Suprapubic skin (tissue), 4 donors: Measurements from ENCODE around the gene GSTK1.

Experiments used
- EP300 ChIP-seq: sonication (generic); formaldehyde crosslinking; IDR thresholded peaks from one replicate; pipeline ENCODE4 v1.6.1; 2017; ENCODE audit warnings: antibody characterized with exemption
- POLR2AphosphoS5 ChIP-seq, 3 donors: sonication (generic); formaldehyde crosslinking; IDR thresholded peaks; one replicate each; pipeline ENCODE4 v1.6.1; 2017; ENCODE audit warnings: antibody characterized with exemption in 3 of 3
- TF ChIP-seq, protein P1 (sequence below), 2 donors: fragments of 200-600 bp in 1 of 2; fragments of 450-650 bp in 1 of 2; sonication (generic) in 1 of 2; IDR thresholded peaks; one replicate each; pipeline ENCODE4 v1.5.1; 2016 to 2019; ENCODE audit warnings: antibody characterized with exemption in 2 of 2, mild to moderate bottlenecking in 1 of 2, moderate library complexity in 1 of 2

DNA sequence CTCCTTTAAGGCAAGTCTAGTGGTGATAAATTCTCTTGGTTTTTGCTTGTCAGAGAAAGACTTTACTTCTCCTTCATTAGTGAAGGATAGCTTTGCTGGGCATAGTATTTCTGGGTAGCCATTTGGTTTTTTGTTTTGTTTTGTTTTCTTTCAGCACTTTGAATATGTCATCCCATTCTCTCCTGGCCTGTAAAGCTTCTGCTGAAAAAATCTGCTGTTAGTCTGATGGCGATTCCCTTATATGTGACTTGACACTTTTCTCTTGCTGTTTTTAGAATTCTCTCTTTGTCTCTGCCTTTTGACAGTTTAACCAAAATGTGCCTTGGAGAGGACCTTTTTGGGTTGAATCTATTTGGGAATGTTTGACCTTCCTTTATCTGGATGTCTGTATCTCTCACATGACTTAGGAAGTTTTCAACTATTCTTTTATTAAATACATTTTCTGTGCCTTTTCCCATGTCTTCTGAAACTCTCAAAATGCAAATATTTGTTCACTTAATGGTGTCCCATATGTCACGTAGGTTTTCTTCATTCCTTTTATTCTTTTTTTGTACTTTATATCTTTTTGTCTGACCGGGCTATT lies 26.7 kb upstream of the GSTK1 start:
- TF ChIP-seq EP300 (no peak), POLR2AphosphoS5 (IDR thresholded peaks at IDR 0.05) (no peak)
- TF ChIP-seq, protein P1, sequence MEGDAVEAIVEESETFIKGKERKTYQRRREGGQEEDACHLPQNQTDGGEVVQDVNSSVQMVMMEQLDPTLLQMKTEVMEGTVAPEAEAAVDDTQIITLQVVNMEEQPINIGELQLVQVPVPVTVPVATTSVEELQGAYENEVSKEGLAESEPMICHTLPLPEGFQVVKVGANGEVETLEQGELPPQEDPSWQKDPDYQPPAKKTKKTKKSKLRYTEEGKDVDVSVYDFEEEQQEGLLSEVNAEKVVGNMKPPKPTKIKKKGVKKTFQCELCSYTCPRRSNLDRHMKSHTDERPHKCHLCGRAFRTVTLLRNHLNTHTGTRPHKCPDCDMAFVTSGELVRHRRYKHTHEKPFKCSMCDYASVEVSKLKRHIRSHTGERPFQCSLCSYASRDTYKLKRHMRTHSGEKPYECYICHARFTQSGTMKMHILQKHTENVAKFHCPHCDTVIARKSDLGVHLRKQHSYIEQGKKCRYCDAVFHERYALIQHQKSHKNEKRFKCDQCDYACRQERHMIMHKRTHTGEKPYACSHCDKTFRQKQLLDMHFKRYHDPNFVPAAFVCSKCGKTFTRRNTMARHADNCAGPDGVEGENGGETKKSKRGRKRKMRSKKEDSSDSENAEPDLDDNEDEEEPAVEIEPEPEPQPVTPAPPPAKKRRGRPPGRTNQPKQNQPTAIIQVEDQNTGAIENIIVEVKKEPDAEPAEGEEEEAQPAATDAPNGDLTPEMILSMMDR (IDR thresholded peaks at IDR 0.05) = no peak
